Stomach smooth muscle (tissue), 2 donors: Measurements from ENCODE around the gene APRT.

Experiments
- H3K27ac ChIP-seq: one replicate; pipeline ENCODE4 v1.7.0; 2013; ENCODE audit warnings: mild to moderate bottlenecking, low read length, inconsistent platforms
- H3K27me3 ChIP-seq, 2 donors: one replicate each; pipeline ENCODE4 v1.7.0; 2013; ENCODE audit warnings: low read length in 2 of 2; ENCODE audit not compliant: insufficient read depth in 2 of 2, control insufficient read depth in 1 of 2
- H3K36me3 ChIP-seq, 2 donors: one replicate each; pipeline ENCODE4 v1.7.0; 2013; ENCODE audit warnings: low read length in 2 of 2; ENCODE audit not compliant: control insufficient read depth in 2 of 2, insufficient read depth in 2 of 2
- H3K4me1 ChIP-seq: one replicate; pipeline ENCODE4 v1.7.0; 2013; ENCODE audit warnings: low read length; ENCODE audit not compliant: control insufficient read depth, insufficient read depth
- H3K4me3 ChIP-seq, 2 donors: one replicate each; pipeline ENCODE4 v1.7.0; 2013; ENCODE audit warnings: low read length in 2 of 2
- H3K9ac ChIP-seq, 2 donors: one replicate each; pipeline ENCODE4 v1.7.0; 2013; ENCODE audit warnings: low read length in 2 of 2, mild to moderate bottlenecking in 1 of 2
- H3K9me3 ChIP-seq, 2 donors: one replicate each; pipeline ENCODE4 v1.7.0; 2013; ENCODE audit warnings: low read length in 2 of 2; ENCODE audit not compliant: control insufficient read depth in 2 of 2
- donor health status: healthy.
- donor health status: Pancreatic carcinoma.

APRT gene

GRCh38 chr16:88822281-88823040 lies 10.7 kb upstream of the APRT start:
- Histone ChIP-seq H3K4me3 (no peak overlapping the region), H3K27ac (no peak overlapping the region), H3K9ac (no peak overlapping the region), H3K9me3 (no peaks in the 10 kb centered on the region), H3K36me3 (peaks cover 7 to 19% of the 10 kb centered on the region in 2 donors), H3K27me3 (no peaks in the 10 kb centered on the region), H3K4me1 (no peaks in the 10 kb centered on the region)

DNA sequence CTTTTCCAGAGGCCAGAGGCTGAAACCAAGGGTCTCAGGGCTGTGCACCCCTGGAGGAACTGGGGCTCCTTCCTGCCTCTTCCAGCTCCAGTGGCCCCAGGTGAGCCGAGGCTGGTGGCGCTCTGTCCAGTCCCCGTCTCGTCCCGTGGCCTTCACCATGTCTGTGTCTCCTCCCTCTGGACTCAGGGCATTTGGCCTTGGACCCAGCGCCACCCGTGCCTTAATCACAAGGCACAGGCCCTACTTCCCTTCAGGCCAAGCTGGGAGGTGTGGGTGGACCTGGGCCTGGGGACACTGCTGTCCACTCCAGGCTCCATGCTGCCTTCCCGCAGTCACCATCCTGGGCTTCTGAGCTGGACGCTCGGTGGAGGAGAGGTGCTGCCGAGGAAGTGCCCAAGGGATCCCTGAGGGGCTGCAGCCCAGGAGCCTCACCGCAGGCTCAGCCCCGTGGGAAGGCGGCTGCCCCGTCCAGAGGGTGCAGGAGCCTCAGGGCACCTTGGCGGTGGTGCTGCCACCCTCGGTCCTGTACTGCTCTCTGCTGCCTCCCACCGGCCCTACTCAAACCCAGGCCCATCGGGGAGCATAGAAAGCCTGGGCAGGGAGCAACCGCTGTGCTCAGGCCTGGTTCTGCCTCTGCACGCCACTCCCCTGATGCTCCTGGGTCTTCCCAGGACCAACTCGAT lies 9.6 kb upstream of the APRT start:
- Histone ChIP-seq H3K27me3 (no peaks in the 10 kb centered on the region), H3K9me3 (no peaks in the 10 kb centered on the region), H3K36me3 (peaks cover 7 to 16% of the 10 kb centered on the region in 2 donors), H3K27ac (no peak overlapping the region), H3K4me3 (no peak overlapping the region), H3K9ac (no peak overlapping the region), H3K4me1 (no peaks in the 10 kb centered on the region)

GRCh38 chr16:88820385-88821025 lies 8.8 kb upstream of the APRT start:
- Histone ChIP-seq H3K27me3 (no peaks in the 10 kb centered on the region), H3K4me1 (no peaks in the 10 kb centered on the region), H3K9ac (no peak overlapping the region), H3K36me3 (peaks cover 7 to 16% of the 10 kb centered on the region in 2 donors), H3K4me3 (no peak overlapping the region), H3K9me3 (no peaks in the 10 kb centered on the region), H3K27ac (no peak overlapping the region)

- H3K36me3 ChIP-seq = peaks cover 3 to 13% of the 10 kb centered on the region in 2 donors
- no peaks in the 10 kb centered on the region for H3K27me3 ChIP-seq
Measured at GRCh38 chr16:88819126-88819525, 7.4 kb upstream of the APRT start.

GRCh38 chr16:88818575-88818874 lies 6.8 kb upstream of the APRT start:
- Histone ChIP-seq H3K4me1 (no peaks in the 10 kb centered on the region), H3K9me3 (no peaks in the 10 kb centered on the region), H3K27ac (no peak overlapping the region), H3K4me3 (no peak overlapping the region), H3K27me3 (no peaks in the 10 kb centered on the region), H3K36me3 (peaks cover 3 to 12% of the 10 kb centered on the region in 2 donors), H3K9ac (no peak overlapping the region)

More at GRCh38 chr16:88819126-88819525, 7.4 kb upstream of the APRT start:
- Histone ChIP-seq H3K4me3 (no peak overlapping the region), H3K27ac (no peak overlapping the region), H3K4me1 (no peaks in the 10 kb centered on the region), H3K9me3 (no peaks in the 10 kb centered on the region), H3K9ac (no peak overlapping the region)

DNA sequence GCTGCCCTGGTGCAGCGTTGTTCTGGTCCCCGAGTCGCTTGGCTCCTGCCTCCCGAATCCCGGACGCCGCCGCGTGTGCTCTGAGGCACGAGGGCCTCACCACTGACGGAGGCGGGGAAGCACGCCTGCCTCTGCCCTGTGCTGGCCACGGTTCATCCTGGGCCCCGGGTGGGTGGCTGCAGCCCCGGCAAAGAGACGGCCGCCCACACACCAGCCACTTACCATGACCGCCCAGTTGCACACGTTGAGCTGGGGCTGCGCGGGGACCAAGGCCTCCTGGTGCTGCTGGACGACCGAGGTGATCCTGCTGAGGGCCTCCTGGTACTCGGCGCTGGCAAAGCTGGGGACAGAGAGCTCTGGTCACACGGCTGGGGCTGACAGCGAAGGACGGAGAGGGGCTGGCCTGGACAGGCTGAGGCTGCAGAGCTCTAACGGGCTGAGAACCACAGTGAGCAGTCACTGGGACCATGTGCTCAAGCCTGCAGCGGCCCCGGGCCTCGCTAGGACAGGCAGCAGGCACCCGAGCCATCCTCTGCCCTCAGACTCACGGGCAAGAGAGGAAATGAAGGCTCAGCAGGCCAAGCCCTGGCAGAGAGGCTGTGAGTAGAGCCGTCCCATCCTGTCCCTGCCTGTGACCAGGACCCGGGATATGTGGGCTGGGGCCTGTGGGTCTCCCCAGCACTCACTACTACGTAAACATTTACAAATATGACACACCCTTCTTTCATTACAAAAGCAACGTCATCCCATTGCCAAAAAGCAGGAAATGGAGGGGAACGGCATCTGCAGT lies 6.3 kb upstream of the APRT start:
- no peak overlapping the region for H3K27ac ChIP-seq
- H3K4me3 ChIP-seq = no peak overlapping the region
- H3K27me3 ChIP-seq = no peaks in the 10 kb centered on the region
- H3K9ac ChIP-seq = no peak overlapping the region
- H3K9me3 ChIP-seq = no peaks in the 10 kb centered on the region
- no peaks in the 10 kb centered on the region for H3K4me1 ChIP-seq
- peaks cover 1 to 11% of the 10 kb centered on the region in 2 donors for H3K36me3 ChIP-seq

- Histone ChIP-seq H3K4me3 (no peak overlapping the region), H3K9ac (no peak overlapping the region), H3K36me3 (peaks cover 0 to 3% of the 10 kb centered on the region in 2 donors), H3K9me3 (no peaks in the 10 kb centered on the region), H3K4me1 (peaks cover 6% of the 10 kb centered on the region), H3K27ac (no peak overlapping the region), H3K27me3 (no peaks in the 10 kb centered on the region)
Measured at GRCh38 chr16:88816736-88817535, 5.2 kb upstream of the APRT start.

GRCh38 chr16:88815901-88816589 lies 4.3 kb upstream of the APRT start:
- peaks cover 0 to under 1% of the 10 kb centered on the region in 2 donors for H3K36me3 ChIP-seq
- H3K9ac ChIP-seq = no peak overlapping the region
- H3K27me3 ChIP-seq = no peaks in the 10 kb centered on the region
- H3K4me1 ChIP-seq = peaks cover 9% of the 10 kb centered on the region
- H3K27ac ChIP-seq = no peak overlapping the region
- no peak overlapping the region for H3K4me3 ChIP-seq
- no peaks in the 10 kb centered on the region for H3K9me3 ChIP-seq

DNA sequence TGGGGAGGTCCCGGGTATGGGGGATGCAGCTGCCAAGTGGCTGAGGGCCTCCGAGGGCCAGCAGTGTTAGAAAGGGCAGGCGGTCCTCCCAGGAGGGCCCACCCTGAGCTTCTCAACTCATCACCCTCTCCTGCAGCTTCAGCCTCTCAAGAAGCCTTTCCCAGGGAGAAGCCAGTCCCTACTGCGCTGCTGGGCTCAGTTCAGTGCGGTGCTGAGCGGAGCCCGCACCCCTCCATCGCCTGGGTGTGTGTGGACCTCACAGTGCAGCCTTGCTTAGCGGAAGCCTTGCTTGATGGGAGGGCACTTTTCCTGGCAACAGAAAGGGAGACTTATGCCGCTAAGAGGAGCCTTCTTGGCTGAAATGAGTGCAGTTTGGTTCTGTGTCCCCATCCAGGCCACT lies 3.5 kb upstream of the APRT start:
- Histone ChIP-seq H3K27ac (no peak overlapping the region), H3K27me3 (no peaks in the 10 kb centered on the region), H3K9ac (no peak overlapping the region), H3K4me3 (no peak overlapping the region), H3K4me1 (peaks cover 17% of the 10 kb centered on the region), H3K36me3 (no peaks in the 10 kb centered on the region), H3K9me3 (no peaks in the 10 kb centered on the region)
